ENCODE measurements around the gene PSD2.

PSD2 gene

GRCh38 chr5:139795074-139796001, at the start of gene PSD2:
Gene PSD2, plus strand, starts transcription at chr5:139795808. Its CDS starts 13,633 bp downstream, at chr5:139809441.
- DNase-seq (ENCODE audit: low spot score): peak; percentile 60
- TF ChIP-seq, protein P1, sequence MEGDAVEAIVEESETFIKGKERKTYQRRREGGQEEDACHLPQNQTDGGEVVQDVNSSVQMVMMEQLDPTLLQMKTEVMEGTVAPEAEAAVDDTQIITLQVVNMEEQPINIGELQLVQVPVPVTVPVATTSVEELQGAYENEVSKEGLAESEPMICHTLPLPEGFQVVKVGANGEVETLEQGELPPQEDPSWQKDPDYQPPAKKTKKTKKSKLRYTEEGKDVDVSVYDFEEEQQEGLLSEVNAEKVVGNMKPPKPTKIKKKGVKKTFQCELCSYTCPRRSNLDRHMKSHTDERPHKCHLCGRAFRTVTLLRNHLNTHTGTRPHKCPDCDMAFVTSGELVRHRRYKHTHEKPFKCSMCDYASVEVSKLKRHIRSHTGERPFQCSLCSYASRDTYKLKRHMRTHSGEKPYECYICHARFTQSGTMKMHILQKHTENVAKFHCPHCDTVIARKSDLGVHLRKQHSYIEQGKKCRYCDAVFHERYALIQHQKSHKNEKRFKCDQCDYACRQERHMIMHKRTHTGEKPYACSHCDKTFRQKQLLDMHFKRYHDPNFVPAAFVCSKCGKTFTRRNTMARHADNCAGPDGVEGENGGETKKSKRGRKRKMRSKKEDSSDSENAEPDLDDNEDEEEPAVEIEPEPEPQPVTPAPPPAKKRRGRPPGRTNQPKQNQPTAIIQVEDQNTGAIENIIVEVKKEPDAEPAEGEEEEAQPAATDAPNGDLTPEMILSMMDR (IDR thresholded peaks at IDR 0.05; ENCODE audit: extremely low read depth, missing control alignments): no peak

DNA sequence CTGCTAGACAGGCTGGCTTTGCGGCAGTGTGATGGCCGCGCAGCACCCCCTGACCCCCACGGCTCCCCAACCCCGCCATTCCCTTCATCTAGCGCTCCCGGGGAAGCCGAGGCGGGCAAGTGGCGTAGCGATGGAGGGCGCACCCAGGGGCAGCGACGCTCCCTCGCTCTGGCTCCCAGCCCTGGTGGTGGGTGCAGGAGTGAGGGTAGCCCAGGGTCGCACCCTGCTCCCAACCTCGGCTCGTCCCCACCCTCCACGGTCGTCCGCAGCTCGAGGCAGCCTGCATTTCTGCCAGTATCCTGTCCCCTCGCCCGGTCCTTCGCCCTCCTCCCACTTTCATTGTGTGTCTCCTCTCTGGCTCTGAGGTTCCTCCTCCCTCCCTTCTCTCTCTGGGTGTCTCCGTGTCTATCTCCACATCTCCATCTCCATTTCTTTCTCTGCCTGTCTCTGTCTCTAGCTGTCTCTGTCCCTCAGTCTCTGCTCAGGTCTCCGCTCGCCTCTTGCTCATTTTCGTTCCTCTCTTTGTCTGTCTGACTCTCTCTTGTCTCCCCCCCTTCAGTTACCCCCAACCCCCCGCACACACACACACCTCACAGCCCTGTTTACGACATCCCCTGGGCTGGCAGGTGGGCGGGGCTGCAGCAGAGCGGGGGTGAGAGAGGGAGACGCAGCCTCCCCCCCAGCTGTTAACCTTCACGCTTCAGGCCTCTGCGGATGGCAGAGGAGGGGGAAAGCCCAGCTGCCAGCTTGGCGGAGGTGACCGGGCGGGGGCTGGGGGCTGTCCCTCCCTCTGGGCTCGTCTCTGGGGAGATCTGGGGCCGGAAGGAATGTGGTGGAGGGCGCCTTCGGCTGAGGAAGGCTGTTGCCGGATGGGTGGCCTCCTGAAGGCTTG, 48.7 kb upstream of the PSD2 start:
- DNase-seq (ENCODE audit: low spot score): peak; percentile 81

GRCh38 chr5:139747583-139748504, 47.8 kb upstream of the PSD2 start:
- DNase-seq (ENCODE audit: low spot score): peak; percentile 64
- TF ChIP-seq, protein P1 (IDR thresholded peaks at IDR 0.05; ENCODE audit: extremely low read depth, missing control alignments): no peak

More for the DNA sequence above, 48.7 kb upstream of the PSD2 start:
- TF ChIP-seq, protein P1 (IDR thresholded peaks at IDR 0.05; ENCODE audit: extremely low read depth, missing control alignments): no peak

- TF ChIP-seq, protein P1 (IDR thresholded peaks at IDR 0.05; ENCODE audit: extremely low read depth, missing control alignments): no peak
Measured at GRCh38 chr5:139748505-139748826, 47.1 kb upstream of the PSD2 start.

GRCh38 chr5:139749242-139749641, 46.4 kb upstream of the PSD2 start:
- TF ChIP-seq, protein P1 (IDR thresholded peaks at IDR 0.05; ENCODE audit: extremely low read depth, missing control alignments): no peak
- DNase-seq (ENCODE audit: low spot score): no peak

More at GRCh38 chr5:139748505-139748826, 47.1 kb upstream of the PSD2 start:
- no peak for DNase-seq (ENCODE audit: low spot score)

DNA sequence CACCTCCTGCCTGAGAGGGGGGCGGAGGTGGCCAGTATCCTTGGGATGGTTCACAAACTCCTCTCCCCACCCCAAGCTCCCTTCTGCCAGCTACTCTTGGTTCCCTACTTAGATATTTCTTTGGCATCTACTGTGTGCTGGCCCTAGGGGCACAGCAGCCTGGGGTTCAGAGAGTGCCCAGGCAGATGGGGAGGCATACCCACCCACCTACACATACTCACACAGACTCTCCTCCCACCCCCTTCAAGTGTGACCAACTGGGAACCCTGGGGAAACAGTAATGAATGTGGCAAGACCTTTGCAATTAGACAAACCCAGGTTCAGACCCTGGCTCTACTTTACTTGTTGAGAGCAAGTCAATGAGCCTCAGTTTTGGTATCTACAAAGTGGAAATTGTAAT, 44.4 kb upstream of the PSD2 start:
- TF ChIP-seq, protein P1 (IDR thresholded peaks at IDR 0.05; ENCODE audit: extremely low read depth, missing control alignments): no peak
- no peak for DNase-seq (ENCODE audit: low spot score)
